ENCODE measurements around the gene SEC24D.
A peak's percentile ranks its signal among the peaks of the same experiment; 100 is the strongest.

SEC24D gene

DNA sequence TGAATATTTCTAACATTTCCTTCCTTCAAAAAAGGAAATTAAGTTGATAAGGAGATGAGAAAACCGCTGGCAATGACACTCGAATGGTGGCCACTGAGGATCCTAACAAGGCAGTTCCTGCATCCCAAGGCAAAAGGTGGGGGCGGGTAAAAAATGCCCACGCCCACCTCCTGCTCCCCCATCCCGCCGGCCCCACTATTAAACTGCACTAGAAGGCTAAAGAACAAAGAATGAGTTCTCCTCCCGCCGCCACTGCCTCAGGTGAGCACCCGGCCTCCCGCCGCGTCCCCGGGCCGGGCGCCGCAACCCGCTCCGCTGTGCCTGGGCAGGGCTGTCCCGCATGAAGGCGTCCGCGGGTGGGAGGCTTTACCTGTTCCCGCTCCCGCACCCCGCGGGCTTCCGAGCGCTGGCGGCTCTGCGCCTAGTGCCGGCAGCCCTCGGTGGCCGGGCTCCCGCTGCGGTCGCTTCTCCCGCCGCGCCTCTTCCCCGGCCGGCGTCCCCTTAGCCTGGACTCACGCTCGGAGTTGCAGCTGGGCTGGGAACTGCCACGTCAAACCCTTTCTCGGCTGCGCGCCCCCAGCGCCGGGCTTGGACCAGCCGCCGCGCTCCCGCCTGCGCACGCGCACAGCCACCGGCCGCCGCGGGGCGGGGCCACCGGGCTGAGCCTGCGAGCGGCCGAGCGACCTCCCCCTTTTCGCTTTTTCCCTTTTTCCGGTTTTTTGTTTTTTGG lies at the start of gene SEC24D:
Gene SEC24D (minus strand): TSS at position 556 of the 730 bp plus-strand sequence. CDS start 2,430 bp downstream, outside the sequence.
- Histone ChIP-seq H3K9me2 (replicated peaks; ENCODE audit: low read depth, low read length) (no peaks in the 10 kb centered on the region), H2AFZ (ENCODE audit: low read length) (peak within 1 kb of the TSS; percentile 100), H3K36me3 (ENCODE audit: insufficient read depth, low read length) (no peaks in the 10 kb centered on the region), H3K9ac (ENCODE audit: low read depth, low read length, poor library complexity, severe bottlenecking) (peak within 1 kb of the TSS; percentile 88), H3K4me1 (ENCODE audit: insufficient read depth, low read length, poor library complexity, severe bottlenecking) (peaks cover 31% of the 10 kb centered on the region), H3K79me2 (ENCODE audit: insufficient read depth, low read length) (peaks cover 34% of the 10 kb centered on the region), H3K27me3 (ENCODE audit: insufficient read depth, low read length, poor library complexity, severe bottlenecking) (no peaks in the 10 kb centered on the region), H3K4me3 (ENCODE audit: low read length, poor library complexity, severe bottlenecking) (peak within 1 kb of the TSS; percentile 99), H3K9me3 (ENCODE audit: insufficient read depth, low read depth, low read length) (no peaks in the 10 kb centered on the region), H3F3A (ENCODE audit: low read depth) (no peaks in the 10 kb centered on the region), H3K4me2 (ENCODE audit: low read depth, low read length, poor library complexity, severe bottlenecking) (peak within 1 kb of the TSS; percentile 100), H4K20me1 (ENCODE audit: insufficient read depth, low read length, poor library complexity, severe bottlenecking) (peaks cover 23% of the 10 kb centered on the region)
- 0 out of 2 replicates have a peak, but pooled peaks have one; percentile 15 for TF ChIP-seq CTCF (conservative IDR thresholded peaks at IDR 0.05; ENCODE audit: low read length)
- TF ChIP-seq EZH2phosphoT487 (IDR thresholded peaks at IDR 0.05; ENCODE audit: borderline replicate concordance) = no peak

GRCh38 chr4:118884716-118885115 lies 48.8 kb upstream of the SEC24D start:
- no peaks in the 10 kb centered on the region for H3K4me1 ChIP-seq (ENCODE audit: insufficient read depth, low read length, poor library complexity, severe bottlenecking)
- H3K9ac ChIP-seq (ENCODE audit: low read depth, low read length, poor library complexity, severe bottlenecking) = no peak overlapping the region
- no peaks in the 10 kb centered on the region for H3K9me2 ChIP-seq (replicated peaks; ENCODE audit: low read depth, low read length)
- TF ChIP-seq EZH2phosphoT487 (IDR thresholded peaks at IDR 0.05; ENCODE audit: borderline replicate concordance) = no peak
- TF ChIP-seq CTCF (conservative IDR thresholded peaks at IDR 0.05; ENCODE audit: low read length) = no peak
- H3K4me3 ChIP-seq (ENCODE audit: low read length, poor library complexity, severe bottlenecking) = no peak overlapping the region
- H4K20me1 ChIP-seq (ENCODE audit: insufficient read depth, low read length, poor library complexity, severe bottlenecking) = no peaks in the 10 kb centered on the region
- H3K27me3 ChIP-seq (ENCODE audit: insufficient read depth, low read length, poor library complexity, severe bottlenecking) = no peaks in the 10 kb centered on the region
- H2AFZ ChIP-seq (ENCODE audit: low read length) = no peak overlapping the region
- no peaks in the 10 kb centered on the region for H3K79me2 ChIP-seq (ENCODE audit: insufficient read depth, low read length)
- no peaks in the 10 kb centered on the region for H3K36me3 ChIP-seq (ENCODE audit: insufficient read depth, low read length)
- H3K4me2 ChIP-seq (ENCODE audit: low read depth, low read length, poor library complexity, severe bottlenecking) = no peak overlapping the region
- H3F3A ChIP-seq (ENCODE audit: low read depth) = no peaks in the 10 kb centered on the region
- H3K9me3 ChIP-seq (ENCODE audit: insufficient read depth, low read depth, low read length) = no peaks in the 10 kb centered on the region

DNA sequence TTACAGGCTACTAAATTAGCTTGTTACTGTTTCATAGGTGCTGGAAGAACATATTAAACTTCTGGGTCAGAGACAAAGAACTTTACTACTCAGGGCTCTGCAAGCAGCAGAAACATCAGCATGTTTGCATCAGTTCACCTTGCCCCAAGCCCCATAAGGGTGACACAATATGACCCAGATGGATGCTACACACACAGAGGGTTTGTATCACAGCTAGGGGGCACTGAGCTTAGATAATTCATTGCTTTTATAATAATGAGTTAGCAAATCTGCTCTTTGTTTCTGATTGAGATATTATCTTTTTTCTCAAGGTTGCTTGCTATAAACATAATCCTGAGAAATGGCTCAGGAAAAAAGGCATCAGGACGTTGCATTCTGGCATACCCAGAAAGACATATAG lies 47.9 kb upstream of the SEC24D start:
- TF ChIP-seq EZH2phosphoT487 (IDR thresholded peaks at IDR 0.05; ENCODE audit: borderline replicate concordance) = no peak
- TF ChIP-seq CTCF (conservative IDR thresholded peaks at IDR 0.05; ENCODE audit: low read length) = peak; percentile 62
- Histone ChIP-seq H3K9ac (ENCODE audit: low read depth, low read length, poor library complexity, severe bottlenecking) (no peak overlapping the region), H3K36me3 (ENCODE audit: insufficient read depth, low read length) (no peaks in the 10 kb centered on the region), H2AFZ (ENCODE audit: low read length) (no peak overlapping the region), H3K9me3 (ENCODE audit: insufficient read depth, low read depth, low read length) (no peaks in the 10 kb centered on the region), H3K79me2 (ENCODE audit: insufficient read depth, low read length) (no peaks in the 10 kb centered on the region), H3K4me3 (ENCODE audit: low read length, poor library complexity, severe bottlenecking) (no peak overlapping the region), H4K20me1 (ENCODE audit: insufficient read depth, low read length, poor library complexity, severe bottlenecking) (no peaks in the 10 kb centered on the region), H3K4me1 (ENCODE audit: insufficient read depth, low read length, poor library complexity, severe bottlenecking) (no peaks in the 10 kb centered on the region), H3K9me2 (replicated peaks; ENCODE audit: low read depth, low read length) (no peaks in the 10 kb centered on the region), H3F3A (ENCODE audit: low read depth) (no peaks in the 10 kb centered on the region), H3K4me2 (ENCODE audit: low read depth, low read length, poor library complexity, severe bottlenecking) (no peak overlapping the region), H3K27me3 (ENCODE audit: insufficient read depth, low read length, poor library complexity, severe bottlenecking) (no peaks in the 10 kb centered on the region)
